Fibroblast of lung (primary cell): ENCODE data around the gene FSD2. TPM values are rescaled to one million over a fixed set of nuclear protein-coding genes. Genes with fewer than 3 reads are reported as not detected.

Experiments used
- DNase-seq, 2 donors: peaks; one replicate each; pipeline versions ENCODE4 v3.0.0 to v3.0.0-alpha.2; 2010; ENCODE audit warnings: low read depth in 2 of 2
- H2AFZ ChIP-seq: 2 replicates; pipeline ENCODE4 v1.5.1; 2012; ENCODE audit warnings: low read length, control low read depth, inconsistent platforms
- H3K27ac ChIP-seq: 2 replicates; pipeline ENCODE4 v1.5.1; 2011; ENCODE audit warnings: low read length, control low read depth; ENCODE audit not compliant: insufficient read depth
- H3K27me3 ChIP-seq: 2 replicates; pipeline ENCODE4 v1.5.1; 2011; ENCODE audit warnings: mild to moderate bottlenecking, low read length; ENCODE audit not compliant: control insufficient read depth, insufficient read depth
- H3K36me3 ChIP-seq: 2 replicates; pipeline ENCODE4 v1.5.1; 2011; ENCODE audit warnings: low read length; ENCODE audit not compliant: control insufficient read depth, insufficient read depth
- H3K4me1 ChIP-seq: 2 replicates; pipeline ENCODE4 v1.5.1; 2011; ENCODE audit warnings: low read length; ENCODE audit not compliant: control insufficient read depth, insufficient read depth; ENCODE audit errors: extremely low read depth
- H3K4me2 ChIP-seq: 2 replicates; pipeline ENCODE4 v1.5.1; 2011; ENCODE audit warnings: low read length, control low read depth; ENCODE audit not compliant: insufficient read depth; ENCODE audit errors: extremely low read depth
- H3K4me3 ChIP-seq, 4 experiments: fragments of 200-600 bp in 1 of 4; sonication (generic) in 1 of 4; replicated peaks in 1 of 4; 2 replicates each; pipeline ENCODE4 v1.5.1; 2011 to 2016; ENCODE audit warnings: low read length in 4 of 4, low read depth in 3 of 4, mild to moderate bottlenecking in 3 of 4, control low read depth in 2 of 4, inconsistent platforms in 1 of 4, mixed read lengths in 1 of 4; ENCODE audit not compliant: insufficient read depth in 1 of 4; ENCODE audit errors: control extremely low read depth in 1 of 4
- H3K79me2 ChIP-seq: 2 replicates; pipeline ENCODE4 v1.5.1; 2012; ENCODE audit warnings: mild to moderate bottlenecking, low read length, inconsistent platforms; ENCODE audit not compliant: control insufficient read depth, insufficient read depth
- H3K9ac ChIP-seq: 2 replicates; pipeline ENCODE4 v1.5.1; 2011; ENCODE audit warnings: mild to moderate bottlenecking, low read length, control low read depth; ENCODE audit not compliant: insufficient read depth
- H3K9me3 ChIP-seq: 2 replicates; pipeline ENCODE4 v1.5.1; 2012; ENCODE audit warnings: low read depth, low read length; ENCODE audit not compliant: control insufficient read depth, insufficient read depth
- H4K20me1 ChIP-seq: 2 replicates; pipeline ENCODE4 v1.5.1; 2011; ENCODE audit warnings: low read length; ENCODE audit not compliant: control insufficient read depth, insufficient read depth; ENCODE audit errors: extremely low read depth
- EZH2 ChIP-seq: IDR thresholded peaks from 2 replicates; pipeline ENCODE4 v1.5.1; 2012; ENCODE audit warnings: low read length, control low read depth, mild to moderate bottlenecking; ENCODE audit errors: missing control alignments
- polyA plus RNA-seq, 2 donors: library from polyadenylated mRNA; depleted of rRNA in 1 of 2; stranded (reverse) in 1 of 2; unstranded in 1 of 2; fragments of >200 nt; gene quantifications; 2 replicates each; pipeline ENCODE4 v1.2.1, GENCODE V29; 2011 to 2012; ENCODE audit warnings: missing spikeins in 1 of 2
- total RNA-seq: library from RNA; depleted of rRNA; stranded (reverse); fragments of >200 nt; gene quantifications from 2 replicates; pipeline ENCODE4 v1.2.1, GENCODE V29; 2014
- TF ChIP-seq, protein P1 (sequence below), 2 donors: IDR thresholded peaks in 1 of 2; conservative IDR thresholded peaks in 1 of 2; 1 replicate in 1 of 2; 2 replicates in 1 of 2; pipeline ENCODE4 v1.5.1; 2011 to 2012; ENCODE audit warnings: low read length in 2 of 2, control low read depth in 1 of 2, inconsistent platforms in 1 of 2, low read depth in 1 of 2, mild to moderate bottlenecking in 1 of 2

The FSD2 gene
- total and polyA plus RNA-seq, 2 donors (not counting 1 experiment from before 2014, with no cell fraction given): not detected

DNA sequence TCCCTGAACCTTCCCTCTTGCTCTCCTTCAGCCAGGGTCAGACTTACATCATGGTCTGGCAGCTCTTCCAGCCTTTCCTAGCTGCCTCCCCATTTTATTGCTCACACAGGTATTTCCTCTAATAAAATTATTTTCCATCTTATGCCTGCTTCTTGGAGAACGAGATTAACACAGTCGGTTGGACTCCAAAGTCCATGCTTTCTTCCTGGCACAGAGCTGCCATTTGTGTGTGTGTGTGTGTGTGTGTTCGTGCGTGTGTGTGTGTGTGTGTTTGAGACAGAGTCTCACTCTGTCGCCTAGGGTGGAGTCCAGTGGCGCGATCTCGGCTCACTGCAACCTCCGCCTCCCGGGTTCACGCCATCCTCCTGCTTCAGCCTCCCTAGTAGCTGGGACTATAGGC is 15.5 kb downstream of the FSD2 start:
- TF ChIP-seq, protein P1, sequence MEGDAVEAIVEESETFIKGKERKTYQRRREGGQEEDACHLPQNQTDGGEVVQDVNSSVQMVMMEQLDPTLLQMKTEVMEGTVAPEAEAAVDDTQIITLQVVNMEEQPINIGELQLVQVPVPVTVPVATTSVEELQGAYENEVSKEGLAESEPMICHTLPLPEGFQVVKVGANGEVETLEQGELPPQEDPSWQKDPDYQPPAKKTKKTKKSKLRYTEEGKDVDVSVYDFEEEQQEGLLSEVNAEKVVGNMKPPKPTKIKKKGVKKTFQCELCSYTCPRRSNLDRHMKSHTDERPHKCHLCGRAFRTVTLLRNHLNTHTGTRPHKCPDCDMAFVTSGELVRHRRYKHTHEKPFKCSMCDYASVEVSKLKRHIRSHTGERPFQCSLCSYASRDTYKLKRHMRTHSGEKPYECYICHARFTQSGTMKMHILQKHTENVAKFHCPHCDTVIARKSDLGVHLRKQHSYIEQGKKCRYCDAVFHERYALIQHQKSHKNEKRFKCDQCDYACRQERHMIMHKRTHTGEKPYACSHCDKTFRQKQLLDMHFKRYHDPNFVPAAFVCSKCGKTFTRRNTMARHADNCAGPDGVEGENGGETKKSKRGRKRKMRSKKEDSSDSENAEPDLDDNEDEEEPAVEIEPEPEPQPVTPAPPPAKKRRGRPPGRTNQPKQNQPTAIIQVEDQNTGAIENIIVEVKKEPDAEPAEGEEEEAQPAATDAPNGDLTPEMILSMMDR (conservative IDR thresholded peaks at IDR 0.05 in 1 of 2, IDR thresholded peaks at IDR 0.05 in 1 of 2; ENCODE audit: low read depth in 1 of 2, low read length in 2 of 2): no peak
- no peak for TF ChIP-seq EZH2
- Histone ChIP-seq H3K27ac (no peak overlapping the region), H3K4me2 (no peak overlapping the region), H3K4me1 (no peaks in the 10 kb centered on the region), H3K27me3 (no peaks in the 10 kb centered on the region), H3K79me2 (no peaks in the 10 kb centered on the region), H3K9me3 (no peaks in the 10 kb centered on the region), H3K36me3 (no peaks in the 10 kb centered on the region), H2AFZ (no peak overlapping the region), H3K9ac (no peak overlapping the region), H3K4me3 (no peak overlapping the region), H4K20me1 (no peaks in the 10 kb centered on the region)
- no peak for DNase-seq

DNA sequence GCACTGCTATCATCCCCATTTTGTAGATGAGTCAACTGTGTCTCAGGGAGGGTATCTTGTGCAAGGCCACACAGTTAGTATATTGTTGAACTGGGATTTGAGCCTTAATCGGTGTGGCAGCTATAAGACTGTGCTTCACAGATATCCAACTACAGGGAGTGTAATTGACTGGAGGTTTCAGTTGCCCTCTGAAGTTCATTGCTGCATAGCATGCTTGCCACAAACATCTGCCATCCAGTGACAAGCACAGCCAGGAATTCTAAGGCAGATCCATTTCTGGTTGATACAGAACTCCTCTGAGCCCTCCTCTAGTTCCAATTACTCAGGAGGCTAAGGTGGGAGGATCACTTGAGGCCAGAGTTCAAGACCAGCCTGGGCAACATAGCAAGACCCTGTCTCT is 16.4 kb downstream of the FSD2 start:
- Histone ChIP-seq H3K27ac (no peak overlapping the region), H3K9ac (no peak overlapping the region), H3K4me1 (no peaks in the 10 kb centered on the region), H3K36me3 (no peaks in the 10 kb centered on the region), H3K9me3 (no peaks in the 10 kb centered on the region), H3K4me3 (no peak overlapping the region), H2AFZ (no peak overlapping the region), H3K4me2 (no peak overlapping the region), H3K27me3 (no peaks in the 10 kb centered on the region), H3K79me2 (no peaks in the 10 kb centered on the region), H4K20me1 (no peaks in the 10 kb centered on the region)
- TF ChIP-seq EZH2: no peak
- TF ChIP-seq, protein P1 (conservative IDR thresholded peaks at IDR 0.05 in 1 of 2, IDR thresholded peaks at IDR 0.05 in 1 of 2; ENCODE audit: low read depth in 1 of 2, low read length in 2 of 2): no peak
- DNase-seq: peak in 1 of 2 donors; percentile 20

DNA sequence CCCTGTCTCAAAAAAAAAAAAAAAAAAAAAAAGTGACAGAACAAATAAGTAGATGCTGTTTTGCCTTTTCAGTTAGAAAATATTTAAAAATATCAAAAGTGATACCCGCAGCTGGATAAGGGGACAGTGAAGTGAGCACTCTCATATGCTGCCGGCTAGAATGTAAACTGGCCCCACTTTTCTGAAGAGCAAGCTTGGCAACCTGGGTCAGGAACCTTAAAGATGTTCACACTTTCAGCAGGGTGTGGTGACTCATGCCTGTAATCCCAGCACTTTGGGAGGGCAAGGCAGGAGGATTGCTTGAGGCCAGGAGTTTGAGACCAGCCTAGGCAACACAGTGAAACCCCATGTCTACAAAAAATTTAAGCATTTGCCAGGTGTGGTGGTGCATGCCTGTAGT is 17.4 kb downstream of the FSD2 start:
- Histone ChIP-seq H3K79me2 (no peaks in the 10 kb centered on the region), H4K20me1 (no peaks in the 10 kb centered on the region), H3K27ac (no peak overlapping the region), H3K4me3 (no peak overlapping the region), H3K9ac (no peak overlapping the region), H3K4me1 (no peaks in the 10 kb centered on the region), H3K36me3 (no peaks in the 10 kb centered on the region), H3K9me3 (no peaks in the 10 kb centered on the region), H3K27me3 (no peaks in the 10 kb centered on the region), H3K4me2 (no peak overlapping the region), H2AFZ (no peak overlapping the region)
- DNase-seq: no peak
- TF ChIP-seq EZH2: no peak
- TF ChIP-seq, protein P1 (conservative IDR thresholded peaks at IDR 0.05 in 1 of 2, IDR thresholded peaks at IDR 0.05 in 1 of 2; ENCODE audit: low read depth in 1 of 2, low read length in 2 of 2): no peak
